GM18498 (cell line): ENCODE data around the gene ABCD2.
"Not testable (repeated sequence)": the region's sequence is repeated elsewhere in the genome, so short reads cannot be mapped to it uniquely, and the experiment has no call there.

Experiments
- ATAC-seq: cut with Tn5 transposase; IDR thresholded peaks from one replicate; pipeline ENCODE4 v1.9.1; 2021; ENCODE audit warnings: mild to moderate bottlenecking, moderate library complexity; ENCODE audit not compliant: unreplicated experiment

The ABCD2 gene

DNA sequence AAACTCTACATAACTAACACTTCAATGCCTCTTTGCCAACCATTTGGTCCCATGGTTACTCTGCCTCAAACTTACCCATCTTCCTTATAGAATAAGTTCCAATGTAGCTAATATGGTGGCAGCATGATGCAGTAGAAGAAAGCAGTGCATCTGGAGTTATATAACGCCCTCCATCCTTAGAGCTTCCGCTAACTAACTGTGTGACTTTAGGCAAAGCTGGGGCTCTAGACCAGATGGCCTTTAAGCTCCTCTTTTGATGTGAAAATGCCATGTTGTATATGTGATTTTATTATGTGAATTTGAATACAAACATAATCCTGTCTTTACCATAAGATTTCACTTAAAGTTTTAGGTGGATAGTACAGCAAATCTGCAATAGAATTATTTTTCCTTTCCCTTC is 6.1 kb downstream of the ABCD2 start:
- no peak for ATAC-seq

DNA sequence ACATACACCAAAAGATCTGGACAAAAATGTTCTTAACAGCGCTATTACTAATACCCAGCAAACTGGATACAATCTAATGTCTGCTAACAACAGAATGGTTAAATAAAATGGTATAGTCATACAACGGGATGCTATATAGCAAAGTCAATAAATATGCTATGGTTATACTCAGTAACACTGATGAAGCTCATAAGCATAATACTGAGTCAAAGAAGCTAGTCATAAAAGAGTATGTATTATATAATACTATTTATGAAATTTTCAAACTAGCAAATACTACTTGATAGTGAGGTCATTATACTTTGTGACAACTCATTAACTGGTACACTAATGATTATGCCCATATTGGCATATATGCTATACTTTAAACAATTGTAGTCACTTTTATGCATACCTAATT is 7.4 kb downstream of the ABCD2 start:
- ATAC-seq: no peak

DNA sequence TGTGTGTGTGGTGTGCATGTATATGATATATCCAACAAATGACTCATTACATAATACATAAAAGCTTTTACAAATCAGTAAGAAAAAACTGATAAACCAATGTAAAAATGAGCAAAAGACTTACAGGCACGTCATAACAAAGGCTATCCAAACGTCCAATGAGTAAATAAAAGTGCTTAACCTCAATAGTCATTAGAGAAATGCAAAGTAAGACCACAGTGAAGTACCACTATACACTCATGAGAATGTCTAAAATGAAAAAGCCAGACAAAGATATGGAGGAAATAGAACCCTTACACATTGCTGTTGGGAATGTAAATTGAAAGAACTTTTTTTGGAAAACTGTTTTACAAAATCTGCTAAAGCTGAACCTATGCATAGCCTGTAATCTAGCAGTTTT is 7.8 kb downstream of the ABCD2 start:
- ATAC-seq: no peak

DNA sequence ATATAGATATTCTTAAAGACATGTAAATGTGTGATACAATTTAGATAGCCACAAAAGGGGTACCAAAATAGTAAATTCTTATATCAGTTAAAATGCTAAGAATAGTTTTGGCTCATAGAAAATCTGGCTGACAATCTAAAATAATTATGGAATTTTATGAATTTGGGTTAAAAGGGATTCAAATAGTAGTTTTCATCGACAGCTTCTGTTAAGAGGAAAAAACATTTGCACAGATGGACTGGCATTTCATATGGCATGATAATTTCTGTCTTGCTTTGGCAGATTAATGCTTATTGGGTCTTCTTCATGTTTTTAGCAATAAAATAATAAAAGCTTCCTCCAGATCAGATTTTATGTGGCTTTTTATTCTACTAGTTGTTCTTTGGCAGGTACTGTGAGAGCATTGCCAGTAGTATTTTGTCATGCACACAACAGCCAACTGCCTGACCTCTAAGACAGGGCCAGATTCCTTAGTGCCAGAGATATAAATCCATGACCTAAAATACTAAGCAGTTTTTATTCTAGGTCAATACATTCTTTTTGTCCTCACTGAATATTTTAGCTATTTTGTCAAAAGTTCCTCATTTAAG is 9.1 kb downstream of the ABCD2 start:
- no peak for ATAC-seq

DNA sequence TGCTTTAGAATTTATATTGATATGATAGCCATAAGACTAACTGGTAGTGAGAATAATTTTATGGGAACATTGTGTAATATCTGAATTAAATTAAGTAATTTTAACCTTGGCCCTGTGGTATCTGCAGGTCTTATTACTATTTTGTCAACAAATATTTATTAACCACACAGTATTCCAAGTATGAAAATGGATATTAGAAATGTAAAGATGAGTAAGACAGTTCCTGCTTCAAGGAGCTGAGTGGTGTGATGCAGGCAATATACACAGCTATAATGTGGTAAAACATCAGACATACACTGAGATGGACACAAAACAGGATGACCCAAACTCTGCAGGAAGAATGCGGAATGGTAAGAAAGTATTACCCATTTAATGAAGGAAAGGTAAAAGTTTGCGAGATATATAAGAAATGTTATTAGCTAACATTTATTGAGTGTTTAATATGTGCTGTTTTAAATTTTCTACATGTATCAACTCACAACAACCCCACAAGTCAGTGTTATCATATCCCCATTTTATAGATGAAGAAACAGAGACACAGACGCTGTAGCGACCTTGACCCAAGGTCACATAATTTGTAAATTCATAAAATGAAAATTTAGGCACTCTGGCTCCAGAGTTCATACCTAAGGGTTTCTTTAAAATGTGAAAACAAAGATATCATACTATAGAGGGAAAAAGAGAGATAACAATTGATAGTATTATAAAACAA is 12.7 kb downstream of the ABCD2 start:
- no peak for ATAC-seq

DNA sequence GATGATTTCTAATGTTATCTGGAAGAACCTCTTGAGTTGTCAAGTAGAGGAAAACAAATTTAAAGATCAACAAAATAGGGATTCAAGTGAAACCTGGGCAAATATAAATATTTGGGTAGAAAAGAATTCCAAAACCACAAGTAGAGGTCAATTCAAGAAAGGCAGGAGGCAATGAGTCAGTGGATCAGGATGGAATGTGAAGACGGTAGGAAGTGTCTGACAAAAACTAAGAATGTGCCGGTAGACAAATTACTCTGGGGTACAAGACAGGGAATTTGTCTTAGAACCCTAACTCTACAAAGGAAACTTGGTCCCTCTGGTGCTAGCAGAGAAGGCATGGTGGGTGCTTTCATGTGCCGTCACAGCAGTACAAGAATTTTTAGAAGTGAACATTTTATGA is 13.6 kb downstream of the ABCD2 start:
- ATAC-seq: no peak

DNA sequence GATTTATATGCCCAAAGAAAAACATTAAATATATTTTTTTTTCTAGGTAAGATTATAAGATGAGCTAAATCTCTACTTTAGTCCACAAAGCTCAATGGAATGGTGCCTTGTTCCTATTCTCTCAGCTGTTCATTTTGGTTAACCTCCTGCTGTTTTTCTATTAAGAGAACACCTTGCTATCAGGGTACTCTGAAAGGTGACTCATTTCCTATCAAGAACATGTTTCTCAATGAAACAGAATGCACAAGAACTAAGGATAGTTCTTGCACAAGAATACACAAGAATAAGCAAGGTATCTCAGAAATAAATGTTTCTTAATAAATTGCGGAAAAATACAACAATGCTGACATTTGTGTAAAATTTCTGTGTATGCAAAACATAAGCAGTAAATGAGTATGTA is 14.1 kb downstream of the ABCD2 start:
- ATAC-seq: no peak

DNA sequence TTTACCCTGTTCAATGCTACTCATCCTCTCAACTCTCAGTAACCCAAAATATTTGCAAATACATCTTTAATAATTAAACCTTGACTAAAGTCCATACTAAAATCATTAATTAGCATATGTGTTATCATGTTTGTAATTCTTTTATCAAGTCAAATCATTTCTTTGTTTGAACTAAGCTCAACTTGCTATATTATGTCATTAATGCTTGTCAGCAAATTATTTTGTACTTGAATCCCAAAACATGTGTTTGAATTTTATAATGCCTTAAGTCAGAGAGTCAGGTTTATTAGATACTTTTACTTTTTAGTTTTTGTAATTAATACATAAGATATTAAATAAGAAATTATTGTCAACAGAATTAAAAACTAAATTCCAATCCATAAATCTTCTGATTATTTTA is 16.5 kb downstream of the ABCD2 start:
- ATAC-seq: no peak

DNA sequence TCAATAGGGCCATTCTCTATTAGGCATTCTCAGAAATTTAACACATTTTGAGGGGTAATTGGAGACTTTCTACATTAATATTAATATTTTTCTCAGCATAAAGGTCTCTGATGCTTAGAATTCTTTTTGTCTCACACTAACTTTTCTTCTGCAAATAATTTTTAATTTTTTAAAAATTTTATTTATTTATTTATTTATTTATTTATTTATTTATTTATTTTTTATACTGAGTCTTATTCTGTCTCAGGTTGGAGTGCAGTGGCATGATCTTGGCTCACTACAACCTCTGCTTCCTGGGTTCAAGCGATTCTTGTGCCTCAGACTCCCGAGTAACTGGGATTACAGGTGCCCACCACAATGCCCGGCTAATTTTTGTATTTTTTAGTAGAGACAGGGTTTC is 17.7 kb downstream of the ABCD2 start:
- ATAC-seq: not testable (repeated sequence)

DNA sequence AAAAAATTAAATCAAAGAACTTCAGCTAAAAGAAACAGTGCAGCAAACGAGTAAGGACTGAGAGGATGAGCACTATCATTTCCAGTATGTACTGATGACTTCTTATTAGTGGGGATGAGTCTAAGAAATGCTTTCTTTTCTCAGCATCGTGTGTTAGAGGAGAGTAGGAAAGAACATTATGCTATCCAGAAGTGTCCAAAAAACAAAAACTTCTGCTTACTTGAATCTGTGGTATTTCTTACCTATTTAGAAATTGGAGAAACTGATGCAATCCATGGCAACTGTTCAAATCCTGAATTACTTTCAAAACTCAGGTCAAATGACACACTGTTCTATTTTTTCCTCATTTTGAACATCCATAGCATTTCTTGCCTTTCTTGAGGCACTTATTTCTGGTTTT is 23.7 kb downstream of the ABCD2 start:
- no peak for ATAC-seq

DNA sequence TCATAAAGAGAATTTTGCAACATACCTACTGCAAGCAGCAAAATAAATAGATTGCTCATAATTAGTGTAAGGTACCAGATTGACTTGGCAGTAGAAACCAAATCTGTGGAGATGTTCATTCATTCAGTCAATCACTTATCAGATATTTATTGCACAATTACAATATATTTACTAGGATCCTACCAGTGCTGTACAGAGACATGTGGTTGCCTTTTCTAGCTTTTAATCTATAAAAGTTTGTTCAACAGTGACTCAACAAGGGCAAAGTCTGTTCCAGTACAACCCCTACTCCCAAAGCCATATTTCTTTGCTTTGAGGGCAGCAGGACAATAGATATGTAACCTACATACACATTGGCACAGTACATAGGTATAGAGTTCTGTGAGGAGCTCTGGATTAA is 27.3 kb downstream of the ABCD2 start:
- no peak for ATAC-seq

DNA sequence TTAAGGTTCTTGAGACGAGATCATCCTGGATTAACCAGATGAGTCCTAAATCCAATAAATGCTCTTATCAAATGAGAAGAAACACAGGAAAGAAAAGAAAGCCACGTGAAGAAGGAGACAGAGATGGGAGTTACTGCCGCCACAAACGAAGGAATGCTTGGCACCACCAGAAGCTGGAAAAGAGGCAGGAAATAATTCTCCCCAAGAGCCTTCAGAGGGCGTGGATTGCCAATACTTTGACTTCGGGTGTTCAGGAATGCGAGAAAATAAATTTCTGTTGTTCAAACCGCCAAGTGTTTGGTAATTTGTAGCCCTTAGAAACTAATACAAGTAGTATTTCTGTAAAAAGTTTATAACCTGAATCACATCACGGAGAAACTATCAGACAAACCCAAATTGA is 31.3 kb downstream of the ABCD2 start:
- no peak for ATAC-seq

DNA sequence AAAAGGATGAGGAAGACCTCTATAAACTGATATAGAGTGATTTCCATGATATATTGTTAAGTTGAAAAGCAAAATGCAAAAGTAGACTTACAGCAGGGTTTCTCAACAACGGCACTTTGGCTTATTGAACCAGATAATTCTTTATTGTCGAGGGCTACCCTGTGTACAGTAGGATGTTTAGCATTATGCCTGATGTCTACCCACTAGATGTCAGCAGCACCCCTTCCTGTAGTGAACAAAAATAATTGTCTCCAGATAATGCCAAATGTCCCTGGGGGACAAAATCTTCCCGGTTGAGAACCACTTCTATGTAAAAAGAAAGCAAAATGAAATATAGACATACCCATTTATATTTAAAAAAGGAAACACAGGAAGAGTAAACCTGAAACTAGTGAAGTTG is 32.4 kb downstream of the ABCD2 start:
- ATAC-seq: peak; percentile 86

DNA sequence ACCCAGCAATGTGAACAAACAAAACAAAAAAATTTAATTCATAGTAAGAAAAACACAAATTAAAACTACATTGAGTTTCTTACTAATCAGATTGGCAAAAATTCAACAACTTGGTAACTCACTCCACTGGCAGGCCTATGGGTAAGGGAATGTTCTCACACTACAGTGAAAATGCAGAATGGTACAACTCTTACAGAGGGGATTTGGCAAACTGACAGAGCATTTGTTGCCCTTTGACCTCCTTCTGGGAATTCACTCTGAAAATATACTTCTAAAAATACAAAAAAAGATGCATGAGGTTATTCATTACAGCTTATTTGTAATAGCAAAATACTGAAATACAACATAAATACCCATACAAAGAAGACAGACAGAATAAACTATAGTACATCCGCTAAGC is 32.8 kb downstream of the ABCD2 start:
- no peak for ATAC-seq

DNA sequence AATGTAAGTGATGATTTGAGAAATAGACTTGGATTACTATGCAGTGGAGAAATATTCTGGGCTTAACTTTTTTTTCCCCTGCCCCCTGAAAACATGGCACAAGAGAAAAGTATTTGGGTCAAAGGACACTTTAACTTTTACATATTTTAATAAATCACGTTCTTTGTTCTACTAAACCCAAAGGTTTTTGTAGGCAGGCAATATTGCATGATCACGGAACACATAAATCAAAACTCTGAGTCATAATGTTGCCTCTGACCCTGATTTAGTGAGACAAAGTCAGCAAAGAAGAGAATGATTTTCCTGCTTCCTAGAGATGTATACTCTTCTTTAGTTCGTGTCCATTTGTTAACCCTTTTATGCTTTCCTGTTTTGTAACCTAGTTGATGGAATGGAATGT is 38.0 kb downstream of the ABCD2 start:
- no peak for ATAC-seq

DNA sequence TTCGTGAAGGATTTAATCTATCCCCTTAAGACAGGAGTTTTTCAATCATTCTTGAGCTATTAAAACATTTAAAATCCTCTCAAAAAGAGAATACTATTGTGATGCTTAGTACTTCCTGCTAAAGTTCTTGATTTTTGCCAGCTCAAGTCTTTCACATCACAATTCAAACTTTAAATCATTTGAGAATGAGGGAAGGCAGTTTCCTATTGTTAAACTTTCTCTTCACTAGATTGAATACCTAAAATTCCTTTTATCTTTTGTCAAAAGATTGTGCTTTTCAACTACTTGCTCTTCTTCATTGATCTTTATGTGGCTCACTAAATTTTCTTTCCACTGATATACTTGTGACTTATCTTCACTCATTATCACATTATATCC is 44.1 kb downstream of the ABCD2 start:
- no peak for ATAC-seq

DNA sequence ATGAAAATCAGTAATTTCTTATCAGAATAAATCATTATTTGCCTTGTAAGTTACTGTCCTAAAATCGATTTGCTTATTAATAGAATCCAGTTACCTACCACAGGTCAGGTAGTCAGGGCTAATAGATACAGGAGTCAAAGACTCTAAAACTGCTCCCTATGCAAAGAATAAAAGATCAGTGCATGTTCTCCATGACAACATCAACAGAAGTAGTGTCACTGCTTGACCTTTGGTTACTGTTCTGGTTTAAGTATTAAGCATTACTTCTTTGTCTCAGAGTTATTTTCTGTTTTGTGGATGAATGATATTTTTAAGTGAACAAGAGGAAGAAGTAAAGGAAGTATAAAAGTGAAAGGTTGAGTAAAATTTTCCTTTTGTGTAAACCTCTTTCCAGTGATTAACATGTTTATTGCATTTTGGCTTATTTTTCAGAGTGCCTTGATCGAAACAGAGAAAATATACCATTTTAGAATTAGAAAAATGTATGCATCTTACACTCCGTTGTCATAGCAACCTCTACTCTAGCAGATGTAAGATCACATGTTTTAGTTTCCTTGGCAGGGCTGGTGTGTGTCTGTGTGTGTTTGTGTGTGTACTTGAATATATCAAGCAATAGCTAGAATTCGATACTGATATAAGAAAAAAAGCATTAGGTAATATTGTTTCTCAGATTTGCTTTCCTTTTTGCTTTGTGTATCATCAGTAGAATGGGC is 44.7 kb downstream of the ABCD2 start:
- no peak for ATAC-seq

DNA sequence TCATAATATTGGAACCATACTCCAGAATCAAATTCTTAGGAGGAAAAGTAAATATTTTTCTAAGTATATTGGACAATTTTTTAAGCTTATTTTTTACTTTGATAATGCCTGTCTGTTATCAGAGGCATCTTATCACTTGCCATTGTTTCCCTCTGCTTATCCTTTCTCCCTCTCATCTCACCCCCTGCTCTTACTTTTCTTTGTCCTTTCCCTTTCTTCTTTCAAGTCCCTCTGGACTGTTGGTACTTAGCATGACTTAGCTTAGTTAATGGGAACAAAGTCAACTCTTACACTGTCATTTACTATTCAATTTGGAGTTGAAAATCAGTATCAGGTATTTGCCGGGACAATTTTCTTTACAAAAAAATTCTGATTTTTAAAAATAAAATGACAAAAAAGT is 45.2 kb downstream of the ABCD2 start:
- ATAC-seq: no peak

DNA sequence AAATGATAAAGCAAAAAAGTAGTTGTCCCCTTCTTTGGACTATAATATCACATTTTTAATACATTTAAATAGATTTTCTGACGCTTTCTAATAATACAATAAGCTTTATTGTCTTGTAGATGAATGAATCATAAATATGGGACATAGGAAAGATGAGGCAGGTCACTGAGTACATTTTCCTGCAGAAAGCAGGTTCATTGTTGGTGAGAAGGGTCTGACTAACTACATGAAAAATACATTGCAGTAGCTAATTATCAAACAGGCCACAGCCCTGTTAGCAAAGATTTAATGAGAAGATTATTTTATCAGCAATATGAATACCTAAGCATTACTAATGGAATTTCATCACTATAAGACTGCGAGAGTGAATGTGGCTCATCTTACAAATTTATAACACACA is 45.6 kb downstream of the ABCD2 start:
- ATAC-seq: no peak

DNA sequence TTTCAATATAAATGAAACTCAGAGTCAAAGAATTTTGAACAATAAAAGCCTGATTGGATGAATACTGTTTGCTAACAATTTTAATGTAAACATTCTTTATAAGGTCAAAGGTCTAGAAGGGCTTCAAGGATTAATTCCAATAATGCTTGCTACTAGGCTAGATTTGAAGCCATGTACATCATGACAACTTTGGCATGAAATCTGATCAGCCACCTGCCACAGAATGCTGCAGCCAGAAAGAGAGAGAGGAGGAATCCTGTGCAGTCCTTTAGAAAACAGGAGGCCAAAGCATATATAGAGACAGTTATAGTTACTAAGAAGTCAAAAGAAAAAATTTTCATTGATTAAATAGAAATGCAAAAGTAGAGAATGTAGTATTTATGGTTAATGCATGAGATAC is 47.1 kb downstream of the ABCD2 start:
- no peak for ATAC-seq

DNA sequence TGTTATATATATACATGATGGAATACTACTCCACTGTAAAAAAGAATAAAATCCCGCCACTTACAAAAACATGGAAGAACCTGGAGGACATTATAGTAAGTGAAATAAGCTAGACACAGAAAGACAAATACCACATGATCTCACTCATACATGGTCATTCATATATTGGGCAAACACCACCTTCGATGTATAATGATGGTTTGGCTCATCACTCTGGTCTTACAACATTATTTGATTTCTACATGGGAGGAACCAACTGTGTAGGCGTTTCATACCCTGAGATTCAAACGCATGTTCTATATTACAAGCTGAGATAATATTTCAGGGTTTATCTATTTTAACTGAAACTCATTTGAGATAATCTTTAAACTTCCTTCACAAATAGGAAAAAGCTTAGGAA is 48.3 kb downstream of the ABCD2 start:
- no peak for ATAC-seq

DNA sequence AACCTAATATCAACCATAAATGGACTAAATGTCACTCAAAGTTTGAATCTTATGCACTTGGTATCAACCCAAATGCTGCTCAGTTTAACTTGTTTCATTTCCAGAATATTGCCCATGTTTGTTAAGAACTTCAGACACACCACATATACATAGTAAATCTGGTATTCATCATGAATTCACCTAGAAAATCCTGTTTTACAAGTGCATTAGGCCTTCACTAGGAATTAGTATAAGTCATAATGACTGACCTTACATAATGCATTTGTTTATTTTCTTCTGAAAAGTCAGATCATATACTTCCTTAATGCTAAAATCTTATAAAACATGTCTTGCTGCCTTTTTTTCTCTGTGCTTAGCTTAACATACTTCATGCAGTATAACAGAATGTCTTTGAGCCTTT is 66.1 kb downstream of the ABCD2 start:
- ATAC-seq: no peak

DNA sequence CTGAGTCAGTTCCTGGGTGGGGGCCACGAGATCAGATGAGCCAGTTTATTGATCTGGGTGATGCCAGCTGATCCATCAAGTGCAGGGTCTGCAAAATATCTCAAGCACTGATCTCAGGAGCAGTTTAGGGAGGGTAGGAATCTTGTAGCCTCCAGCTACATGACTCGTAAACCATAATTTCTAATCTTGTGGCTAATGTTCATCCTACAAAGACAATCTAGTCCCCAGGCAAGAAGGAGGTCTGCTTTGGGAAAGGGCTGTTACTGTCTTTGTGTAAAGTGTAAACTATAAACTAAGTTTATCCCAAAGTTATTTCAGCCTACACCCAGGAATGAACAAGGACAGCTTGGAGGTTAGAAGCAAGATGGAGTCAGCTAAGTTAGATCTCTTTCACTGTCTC is 75.4 kb downstream of the ABCD2 start:
- ATAC-seq: not testable (repeated sequence)
